Measurements from ENCODE around the gene BNIP3.

BNIP3 gene

GRCh38 chr10:131936736-131937135 is 45.0 kb downstream of the BNIP3 start:
- no peak for ATAC-seq
- TF ChIP-seq CSDC2 (CRISPR knock-in tag; IDR thresholded peaks at IDR 0.05), result no peak
- TF ChIP-seq BACH2 (CRISPR knock-in tag; IDR thresholded peaks at IDR 0.05; ENCODE audit: borderline replicate concordance), result no peak
- no peak for TF ChIP-seq GLIS3 (CRISPR knock-in tag; IDR thresholded peaks at IDR 0.05)
- TF ChIP-seq PPARA (CRISPR knock-in tag; IDR thresholded peaks at IDR 0.05; ENCODE audit: borderline replicate concordance), result no peak
- TF ChIP-seq POU6F1 (CRISPR knock-in tag; IDR thresholded peaks at IDR 0.05; ENCODE audit: borderline replicate concordance, low read depth), result no peak
- TF ChIP-seq ZFP30 (CRISPR knock-in tag; IDR thresholded peaks at IDR 0.05), result no peak
- no peak for TF ChIP-seq ZC3H10 (CRISPR knock-in tag; IDR thresholded peaks at IDR 0.05)
- TF ChIP-seq RARB (CRISPR knock-in tag; IDR thresholded peaks at IDR 0.05), result no peak
- TF ChIP-seq ZNF8 (CRISPR knock-in tag; IDR thresholded peaks at IDR 0.05), result no peak
- TF ChIP-seq ESRRG (CRISPR knock-in tag; IDR thresholded peaks at IDR 0.05), result no peak
- no peak for TF ChIP-seq OSR1 (CRISPR knock-in tag; IDR thresholded peaks at IDR 0.05)
- TF ChIP-seq TOX (CRISPR knock-in tag; IDR thresholded peaks at IDR 0.05; ENCODE audit: borderline replicate concordance), result no peak
- TF ChIP-seq ZNF70 (CRISPR knock-in tag; IDR thresholded peaks at IDR 0.05), result no peak
- TF ChIP-seq, protein P1, sequence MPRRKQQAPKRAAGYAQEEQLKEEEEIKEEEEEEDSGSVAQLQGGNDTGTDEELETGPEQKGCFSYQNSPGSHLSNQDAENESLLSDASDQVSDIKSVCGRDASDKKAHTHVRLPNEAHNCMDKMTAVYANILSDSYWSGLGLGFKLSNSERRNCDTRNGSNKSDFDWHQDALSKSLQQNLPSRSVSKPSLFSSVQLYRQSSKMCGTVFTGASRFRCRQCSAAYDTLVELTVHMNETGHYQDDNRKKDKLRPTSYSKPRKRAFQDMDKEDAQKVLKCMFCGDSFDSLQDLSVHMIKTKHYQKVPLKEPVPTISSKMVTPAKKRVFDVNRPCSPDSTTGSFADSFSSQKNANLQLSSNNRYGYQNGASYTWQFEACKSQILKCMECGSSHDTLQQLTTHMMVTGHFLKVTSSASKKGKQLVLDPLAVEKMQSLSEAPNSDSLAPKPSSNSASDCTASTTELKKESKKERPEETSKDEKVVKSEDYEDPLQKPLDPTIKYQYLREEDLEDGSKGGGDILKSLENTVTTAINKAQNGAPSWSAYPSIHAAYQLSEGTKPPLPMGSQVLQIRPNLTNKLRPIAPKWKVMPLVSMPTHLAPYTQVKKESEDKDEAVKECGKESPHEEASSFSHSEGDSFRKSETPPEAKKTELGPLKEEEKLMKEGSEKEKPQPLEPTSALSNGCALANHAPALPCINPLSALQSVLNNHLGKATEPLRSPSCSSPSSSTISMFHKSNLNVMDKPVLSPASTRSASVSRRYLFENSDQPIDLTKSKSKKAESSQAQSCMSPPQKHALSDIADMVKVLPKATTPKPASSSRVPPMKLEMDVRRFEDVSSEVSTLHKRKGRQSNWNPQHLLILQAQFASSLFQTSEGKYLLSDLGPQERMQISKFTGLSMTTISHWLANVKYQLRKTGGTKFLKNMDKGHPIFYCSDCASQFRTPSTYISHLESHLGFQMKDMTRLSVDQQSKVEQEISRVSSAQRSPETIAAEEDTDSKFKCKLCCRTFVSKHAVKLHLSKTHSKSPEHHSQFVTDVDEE (CRISPR knock-in tag; IDR thresholded peaks at IDR 0.05), result no peak

GRCh38 chr10:131936294-131936693 is 45.4 kb downstream of the BNIP3 start:
- TF ChIP-seq ARNTL (CRISPR knock-in tag; IDR thresholded peaks at IDR 0.05; ENCODE audit: borderline replicate concordance, low read depth) (no peak), PATZ1 (CRISPR knock-in tag; IDR thresholded peaks at IDR 0.05; ENCODE audit: borderline replicate concordance) (no peak), CREB5 (CRISPR knock-in tag; IDR thresholded peaks at IDR 0.05; ENCODE audit: low read depth) (no peak), ZFP30 (CRISPR knock-in tag; IDR thresholded peaks at IDR 0.05) (no peak), ZNF8 (CRISPR knock-in tag; IDR thresholded peaks at IDR 0.05) (no peak), ESRRG (CRISPR knock-in tag; IDR thresholded peaks at IDR 0.05) (no peak), SNAI2 (CRISPR knock-in tag; IDR thresholded peaks at IDR 0.05) (no peak)
- TF ChIP-seq, protein P1 (CRISPR knock-in tag; IDR thresholded peaks at IDR 0.05), result no peak
- no peak for ATAC-seq

DNA sequence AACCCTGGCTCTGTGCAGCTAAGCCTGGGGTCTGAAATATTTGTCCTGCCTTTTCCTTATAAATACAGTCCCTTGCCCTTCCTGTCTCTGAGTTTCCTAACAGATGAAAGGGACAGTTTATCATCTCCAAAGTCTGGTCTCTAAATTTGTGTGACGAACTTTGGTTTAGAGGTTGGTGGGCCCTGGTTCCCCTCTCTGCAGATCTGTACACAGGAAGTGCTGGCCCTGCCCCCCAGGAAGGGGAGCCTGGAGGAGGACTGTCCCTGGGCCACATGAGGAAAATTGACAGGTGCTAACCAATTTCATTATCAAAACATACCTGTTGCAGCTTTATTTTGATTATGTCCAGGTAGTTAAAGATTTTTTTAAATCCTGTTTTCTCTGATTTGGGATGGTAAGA is 46.5 kb downstream of the BNIP3 start:
- no peak for ATAC-seq
- TF ChIP-seq SNAI2 (CRISPR knock-in tag; IDR thresholded peaks at IDR 0.05), result no peak
- TF ChIP-seq RARB (CRISPR knock-in tag; IDR thresholded peaks at IDR 0.05), result no peak
- no peak for TF ChIP-seq TOX (CRISPR knock-in tag; IDR thresholded peaks at IDR 0.05; ENCODE audit: borderline replicate concordance)
- TF ChIP-seq ZNF565 (CRISPR knock-in tag; conservative IDR thresholded peaks at IDR 0.05; ENCODE audit: low read depth), result no peak
- TF ChIP-seq, protein P1 (CRISPR knock-in tag; IDR thresholded peaks at IDR 0.05), result no peak
- no peak for TF ChIP-seq ZC3H10 (CRISPR knock-in tag; IDR thresholded peaks at IDR 0.05)
- TF ChIP-seq, protein P2, sequence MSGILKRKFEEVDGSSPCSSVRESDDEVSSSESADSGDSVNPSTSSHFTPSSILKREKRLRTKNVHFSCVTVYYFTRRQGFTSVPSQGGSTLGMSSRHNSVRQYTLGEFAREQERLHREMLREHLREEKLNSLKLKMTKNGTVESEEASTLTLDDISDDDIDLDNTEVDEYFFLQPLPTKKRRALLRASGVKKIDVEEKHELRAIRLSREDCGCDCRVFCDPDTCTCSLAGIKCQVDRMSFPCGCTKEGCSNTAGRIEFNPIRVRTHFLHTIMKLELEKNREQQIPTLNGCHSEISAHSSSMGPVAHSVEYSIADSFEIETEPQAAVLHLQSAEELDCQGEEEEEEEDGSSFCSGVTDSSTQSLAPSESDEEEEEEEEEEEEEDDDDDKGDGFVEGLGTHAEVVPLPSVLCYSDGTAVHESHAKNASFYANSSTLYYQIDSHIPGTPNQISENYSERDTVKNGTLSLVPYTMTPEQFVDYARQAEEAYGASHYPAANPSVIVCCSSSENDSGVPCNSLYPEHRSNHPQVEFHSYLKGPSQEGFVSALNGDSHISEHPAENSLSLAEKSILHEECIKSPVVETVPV (CRISPR knock-in tag; IDR thresholded peaks at IDR 0.05), result no peak

Data from SK-N-SH treated with all-trans-retinoic acid at 6 μM for 48 hours (cell line).